ENCODE results near the gene MBD6.
A peak's percentile ranks its signal among the peaks of the same experiment; 100 is the strongest.

MBD6 gene

GRCh38 chr12:57552306-57552651, 29.7 kb downstream of the MBD6 start:
- no peak overlapping the region for H3K4me3 ChIP-seq (ENCODE audit: low read depth, low read length)
- H3K36me3 ChIP-seq (replicated peaks) = no peaks in the 10 kb centered on the region
- no peak for DNase-seq
- H3K27me3 ChIP-seq (replicated peaks) = peaks cover 9% of the 10 kb centered on the region
- in situ Hi-C loops (cut with HindIII; ENCODE audit: low pct_ligation_motif_present, low sequenced_read_pairs) = no loop called here
- H3K27ac ChIP-seq = no peak overlapping the region
- TF ChIP-seq CTCF (IDR thresholded peaks at IDR 0.05; ENCODE audit: low read depth, low read length, missing control alignments) = no peak

GRCh38 chr12:57552835-57553313, 30.2 kb downstream of the MBD6 start:
- in situ Hi-C loops (cut with HindIII; ENCODE audit: low pct_ligation_motif_present, low sequenced_read_pairs) = no loop called here
- H3K36me3 ChIP-seq (replicated peaks) = no peaks in the 10 kb centered on the region
- H3K4me3 ChIP-seq (ENCODE audit: low read depth, low read length) = no peak overlapping the region
- no peak overlapping the region for H3K27ac ChIP-seq
- peaks cover 9% of the 10 kb centered on the region for H3K27me3 ChIP-seq (replicated peaks)
- DNase-seq = peak; percentile 18
- no peak for TF ChIP-seq CTCF (IDR thresholded peaks at IDR 0.05; ENCODE audit: low read depth, low read length, missing control alignments)

GRCh38 chr12:57553343-57554202, 30.9 kb downstream of the MBD6 start:
- no peak overlapping the region for H3K4me3 ChIP-seq (ENCODE audit: low read depth, low read length)
- H3K36me3 ChIP-seq (replicated peaks) = no peaks in the 10 kb centered on the region
- H3K27ac ChIP-seq = no peak overlapping the region
- TF ChIP-seq CTCF (IDR thresholded peaks at IDR 0.05; ENCODE audit: low read depth, low read length, missing control alignments) = no peak
- in situ Hi-C loops (cut with HindIII; ENCODE audit: low pct_ligation_motif_present, low sequenced_read_pairs) = no loop called here
- no peak for DNase-seq
- H3K27me3 ChIP-seq (replicated peaks) = peaks cover 9% of the 10 kb centered on the region

- Histone ChIP-seq H3K4me3 (ENCODE audit: low read depth, low read length) (no peak overlapping the region), H3K36me3 (replicated peaks) (no peaks in the 10 kb centered on the region), H3K27me3 (replicated peaks) (peaks cover 7% of the 10 kb centered on the region), H3K27ac (no peak overlapping the region)
- no peak for TF ChIP-seq CTCF (IDR thresholded peaks at IDR 0.05; ENCODE audit: low read depth, low read length, missing control alignments)
- in situ Hi-C loops (cut with HindIII; ENCODE audit: low pct_ligation_motif_present, low sequenced_read_pairs) = no loop called here
- DNase-seq = no peak
These were observed 31.8 kb downstream of the MBD6 start for GRCh38 chr12:57554453-57554852.

GRCh38 chr12:57554897-57555296, 32.3 kb downstream of the MBD6 start:
- Histone ChIP-seq H3K27me3 (replicated peaks) (peaks cover 6% of the 10 kb centered on the region), H3K4me3 (ENCODE audit: low read depth, low read length) (no peak overlapping the region), H3K27ac (no peak overlapping the region), H3K36me3 (replicated peaks) (no peaks in the 10 kb centered on the region)
- no peak for TF ChIP-seq CTCF (IDR thresholded peaks at IDR 0.05; ENCODE audit: low read depth, low read length, missing control alignments)
- in situ Hi-C loops (cut with HindIII; ENCODE audit: low pct_ligation_motif_present, low sequenced_read_pairs) = no loop called here
- DNase-seq = no peak

Measured in brain microvascular endothelial cell (primary cell).